DMS153 treated with DMSO at 0.1 percent for 48 hours (cell line): Measurements from ENCODE around the gene OR52B2.

Source experiments
- DNase-seq: peaks from one replicate; lab custom pipeline; 2025; ENCODE audit not compliant: unreplicated experiment; lab: John Stamatoyannopoulos, UW

The OR52B2 gene

DNA sequence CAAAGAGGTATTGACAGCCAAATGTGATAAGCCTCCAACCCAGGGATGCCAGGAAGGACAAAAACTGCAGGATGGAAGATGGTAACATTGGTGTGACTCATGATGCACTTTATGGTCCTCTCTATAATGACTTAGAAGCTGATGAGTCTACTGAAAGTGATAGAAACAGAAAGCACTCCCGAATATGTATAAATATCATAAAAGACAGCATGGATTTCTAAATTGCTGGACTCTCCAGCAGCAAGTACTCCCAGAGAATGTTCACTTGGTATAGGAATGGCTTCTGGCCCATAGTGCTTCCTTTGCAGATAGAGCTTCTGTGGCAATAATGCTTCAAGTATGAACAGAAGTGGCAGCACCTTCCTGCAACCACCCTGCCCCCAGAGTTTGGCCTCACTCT lies at the start of gene OR52B2:
Gene OR52B2 (minus strand): TSS at position 101 of the 400 bp plus-strand sequence. CDS start 0 bp downstream, at position 101.
- no peak for DNase-seq

DNA sequence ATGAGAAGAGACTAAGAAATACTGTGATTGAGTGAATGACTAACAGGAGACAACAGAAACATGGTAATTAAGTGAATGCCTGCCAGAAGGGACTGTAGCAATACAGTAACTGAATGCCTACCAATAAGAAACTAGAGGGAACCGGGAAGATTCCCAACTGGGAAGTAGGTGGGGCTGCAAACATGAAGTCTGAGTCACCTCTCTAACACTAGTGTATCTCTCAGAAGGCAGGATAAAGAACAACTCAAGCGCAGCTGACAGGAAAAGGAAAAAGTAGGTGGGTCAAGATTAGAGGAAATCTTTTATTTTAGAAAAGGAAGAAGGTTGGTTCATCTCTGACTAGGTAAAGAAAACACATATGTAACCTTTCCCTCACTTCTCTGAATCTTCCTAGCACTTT lies 49.2 kb upstream of the OR52B2 start:
- no peak for DNase-seq

DNA sequence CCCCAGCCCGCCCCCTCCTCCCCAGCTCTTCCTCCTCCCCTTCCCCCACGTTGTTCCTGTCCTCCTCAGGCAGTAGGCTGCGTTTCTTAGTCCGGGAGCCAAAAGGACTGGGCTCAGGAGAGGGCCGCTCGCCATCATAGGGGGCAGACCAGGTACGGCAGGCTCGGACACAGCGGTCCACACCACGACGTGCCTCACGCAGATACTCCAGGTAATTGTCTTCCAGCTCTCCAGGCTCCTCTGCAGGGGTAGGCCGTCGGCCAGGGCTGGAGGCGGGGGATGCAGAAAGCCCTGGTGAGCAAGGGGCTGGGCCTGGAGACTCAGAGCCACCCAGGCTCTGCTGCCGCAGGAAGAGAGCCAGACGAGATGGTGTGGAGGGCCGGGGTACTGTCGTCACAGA lies 47.6 kb upstream of the OR52B2 start:
- DNase-seq: no peak

DNA sequence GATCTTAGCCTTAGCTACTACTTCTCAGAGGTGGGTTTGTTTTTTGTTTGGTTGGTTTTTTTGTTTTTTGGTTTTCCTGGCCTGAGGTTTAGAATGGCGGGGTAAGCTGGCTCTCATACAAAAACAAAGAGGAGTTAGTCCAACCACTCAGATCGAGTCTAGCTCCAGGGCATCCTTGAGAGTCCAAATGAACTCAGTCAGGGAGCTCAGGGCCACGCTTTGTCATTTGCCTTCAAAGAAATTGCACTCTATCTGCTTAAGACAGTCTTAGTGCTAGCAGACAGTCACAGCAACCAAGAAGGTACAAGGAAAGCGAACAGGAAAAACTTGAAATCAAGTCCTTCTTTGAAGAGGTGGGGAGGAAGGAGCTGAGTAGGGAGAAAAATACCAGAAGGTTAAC lies 46.4 kb upstream of the OR52B2 start:
- DNase-seq: no peak

DNA sequence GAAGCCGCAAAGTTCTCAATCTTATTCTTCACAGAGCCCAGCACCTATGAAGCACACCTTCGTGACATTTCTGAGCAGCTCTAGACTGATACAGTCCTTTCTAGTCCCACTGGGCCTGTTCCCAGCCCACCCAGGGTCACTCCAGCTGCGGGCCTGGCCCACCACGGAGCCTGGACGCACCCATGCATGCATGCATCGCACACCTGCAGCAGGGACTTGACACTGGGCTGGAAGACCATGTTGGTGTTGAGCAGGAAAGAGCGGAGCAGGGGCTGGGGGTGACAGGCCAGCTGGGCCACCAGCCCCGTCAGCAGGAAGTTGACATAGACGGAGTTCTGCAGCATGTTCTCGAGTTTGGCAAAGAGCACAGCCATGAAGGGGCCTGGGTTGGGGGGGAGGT lies 44.4 kb upstream of the OR52B2 start:
- DNase-seq: no peak

DNA sequence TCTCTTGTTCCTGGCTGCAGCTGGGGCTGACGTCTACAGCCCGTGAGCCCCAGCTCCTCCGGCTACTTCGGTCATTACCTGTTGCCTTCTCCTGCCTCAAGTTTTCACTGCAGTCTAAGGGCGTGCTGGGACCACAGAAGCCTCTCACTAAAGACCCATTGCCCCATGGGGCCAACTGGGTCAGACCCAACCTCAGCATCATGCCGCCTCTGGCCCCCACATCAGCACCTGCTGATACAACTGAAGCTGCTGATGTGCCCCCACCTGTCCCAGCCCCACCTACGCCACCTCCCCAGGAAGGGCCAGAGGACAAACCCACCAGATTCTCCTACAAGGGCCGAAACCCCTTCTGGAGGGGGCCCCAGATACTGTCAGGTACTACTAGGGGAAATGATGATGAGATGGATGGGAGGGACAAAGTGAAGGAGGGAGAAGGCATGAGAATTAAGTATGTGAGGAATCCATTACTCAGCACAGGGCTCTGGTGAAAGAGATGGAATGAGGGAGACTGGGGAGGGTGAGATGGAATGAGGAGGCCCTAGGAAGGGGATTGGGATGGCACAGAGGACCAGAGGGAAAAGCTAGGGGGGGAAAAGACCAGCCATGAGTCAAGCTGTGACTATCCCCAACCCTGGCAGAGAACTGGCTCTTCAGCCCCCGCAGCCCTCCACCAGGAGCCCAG lies 40.3 kb upstream of the OR52B2 start:
- DNase-seq: no peak

DNA sequence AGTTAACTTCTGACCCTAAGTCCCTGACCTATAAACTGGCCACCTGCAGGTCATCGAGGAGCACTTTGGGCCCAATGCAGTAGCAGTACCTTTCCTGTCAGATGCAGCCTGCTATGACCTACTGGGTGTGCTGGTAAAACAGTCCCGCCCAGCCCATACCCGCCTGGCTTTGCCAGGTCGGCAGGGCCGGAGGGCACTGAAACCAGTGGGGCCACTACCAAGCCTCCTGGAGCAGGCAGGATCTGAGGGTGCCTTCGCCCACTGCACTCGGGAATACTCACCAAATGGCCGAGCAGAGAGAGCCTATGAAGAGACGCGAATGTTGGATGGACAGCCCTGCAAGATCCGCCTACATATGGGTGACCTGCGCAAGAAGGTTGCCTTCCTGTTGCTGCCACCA lies 39.7 kb upstream of the OR52B2 start:
- no peak for DNase-seq

DNA sequence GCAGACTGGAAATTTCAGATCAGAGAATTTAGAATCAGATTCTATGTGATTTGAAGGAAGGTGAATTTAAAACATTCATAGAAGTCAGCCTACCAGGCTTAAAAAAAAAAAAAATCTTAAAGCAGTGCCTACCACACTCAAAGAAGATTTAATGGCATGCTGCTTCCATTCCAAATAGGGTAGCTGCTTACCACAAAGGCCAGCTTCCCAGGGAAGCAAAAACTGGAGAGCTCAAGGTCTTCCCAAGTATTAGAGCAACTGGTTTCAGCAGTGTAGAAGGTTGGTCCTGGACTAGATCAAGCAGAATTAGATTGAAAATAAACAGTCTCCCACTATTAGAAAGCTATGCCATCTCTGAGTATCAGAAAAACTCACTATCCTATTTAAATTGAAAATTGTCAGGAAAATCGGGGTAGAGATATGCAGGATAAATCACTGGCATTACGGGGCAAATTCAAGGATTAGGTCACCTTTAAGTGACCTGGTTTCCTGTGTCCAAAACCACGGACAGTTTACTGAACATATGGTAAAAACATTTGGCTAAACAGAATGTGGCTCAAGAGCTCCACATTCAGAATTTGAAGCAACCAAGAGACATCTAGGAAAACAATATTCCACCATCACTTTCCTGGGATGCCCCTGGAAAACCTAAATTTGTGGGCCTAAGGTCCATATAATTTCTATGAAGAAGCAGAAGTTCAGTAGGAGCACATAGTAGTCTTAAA lies 36.5 kb upstream of the OR52B2 start:
- DNase-seq: no peak

DNA sequence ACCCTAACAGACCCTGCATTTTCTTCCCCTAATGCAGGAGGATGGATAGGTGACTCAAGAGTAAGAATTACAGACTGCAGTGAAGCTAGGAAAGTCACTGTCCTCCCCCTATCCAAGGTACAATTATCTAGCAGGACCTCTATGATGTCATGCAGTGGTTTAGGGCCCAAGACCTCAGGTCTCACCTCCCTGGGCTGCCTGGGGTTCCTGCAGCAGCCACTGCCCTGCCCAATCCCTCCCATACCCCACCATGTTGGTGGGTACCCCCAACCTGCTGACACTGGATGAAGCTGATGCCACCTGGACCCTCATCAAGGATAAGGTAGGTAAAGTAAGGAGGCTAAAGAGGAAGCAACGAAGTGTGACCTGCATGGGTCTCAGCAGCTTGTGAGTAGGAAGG lies 35.2 kb upstream of the OR52B2 start, which contains the start of gene C11orf42:
Gene C11orf42 (plus strand): TSS at position 192 of the 400 bp plus-strand sequence. CDS start 59 bp downstream, at position 251.
- DNase-seq: no peak

DNA sequence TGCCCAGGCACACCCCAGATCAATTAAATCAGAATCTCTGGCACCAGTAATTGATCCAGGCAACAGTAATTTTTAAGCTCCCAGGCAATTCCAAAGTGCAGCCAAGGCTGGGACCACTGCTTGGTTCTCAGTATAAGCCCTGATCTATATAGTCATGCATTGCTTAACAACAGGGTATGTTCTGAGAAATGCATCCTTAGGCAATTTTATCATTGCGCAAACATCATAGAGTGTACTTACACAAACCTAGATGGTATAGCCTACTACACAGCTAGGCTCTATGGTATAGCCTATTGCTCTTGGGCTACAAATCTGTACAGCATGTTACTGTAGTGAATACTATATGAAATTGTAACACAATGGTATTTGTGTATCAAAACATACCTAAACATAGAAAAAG lies 34.6 kb upstream of the OR52B2 start:
- DNase-seq: no peak

DNA sequence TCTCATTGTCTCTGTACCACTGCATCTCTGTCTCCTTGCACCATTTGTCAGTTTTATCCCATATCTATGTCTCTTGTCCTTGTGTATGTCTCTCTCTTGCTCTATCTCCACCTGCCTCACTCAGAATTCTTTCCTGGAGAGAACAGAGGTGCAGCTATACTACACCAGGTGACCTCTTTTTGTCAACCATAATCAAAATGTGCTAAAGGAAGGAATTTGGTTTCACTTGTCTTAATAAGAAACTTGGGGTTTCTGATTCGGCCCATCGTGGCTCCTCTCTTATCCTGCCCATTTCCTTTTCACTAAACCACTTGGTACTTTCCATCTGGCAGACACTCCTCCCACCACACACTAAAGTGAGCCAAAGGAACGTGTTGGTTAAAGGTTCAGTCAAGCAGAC lies 33.2 kb upstream of the OR52B2 start:
- no peak for DNase-seq

DNA sequence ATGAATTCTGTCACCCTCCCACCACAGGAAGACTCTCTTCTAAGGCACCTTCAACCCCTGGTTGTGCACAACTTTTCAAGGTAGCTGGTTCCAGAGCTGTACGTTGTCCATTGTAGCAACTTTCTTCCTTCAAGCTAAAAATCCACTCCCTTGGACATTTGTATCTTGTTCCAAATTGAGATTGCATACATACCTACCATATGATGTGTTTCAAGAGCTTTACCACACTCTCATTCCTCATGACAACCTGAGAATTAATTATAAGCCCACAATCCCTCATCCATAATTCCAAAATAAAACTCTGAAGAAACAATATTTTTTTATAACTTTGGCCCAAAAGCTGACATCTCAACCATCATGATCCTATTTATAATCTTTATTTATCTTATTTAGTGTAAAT lies 31.9 kb upstream of the OR52B2 start:
- no peak for DNase-seq

DNA sequence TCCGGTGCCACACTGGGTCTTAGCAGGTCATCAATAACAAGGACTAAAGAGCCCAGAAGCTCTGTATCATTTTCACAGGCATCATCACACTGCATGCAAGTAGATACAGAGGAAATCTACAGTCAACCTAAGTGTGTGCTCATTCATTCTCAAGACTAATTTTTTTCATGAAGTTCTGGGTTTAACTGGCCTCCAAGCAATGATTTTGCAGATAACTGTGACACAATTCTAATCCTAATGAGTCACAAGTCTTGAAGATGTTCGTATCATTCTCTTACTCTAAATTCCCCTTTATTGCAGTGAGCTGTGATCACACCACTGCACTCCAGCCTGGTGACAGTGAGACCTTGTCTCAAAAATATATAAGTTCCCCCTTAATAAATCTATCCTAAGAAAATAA lies 31.4 kb upstream of the OR52B2 start:
- no peak for DNase-seq

DNA sequence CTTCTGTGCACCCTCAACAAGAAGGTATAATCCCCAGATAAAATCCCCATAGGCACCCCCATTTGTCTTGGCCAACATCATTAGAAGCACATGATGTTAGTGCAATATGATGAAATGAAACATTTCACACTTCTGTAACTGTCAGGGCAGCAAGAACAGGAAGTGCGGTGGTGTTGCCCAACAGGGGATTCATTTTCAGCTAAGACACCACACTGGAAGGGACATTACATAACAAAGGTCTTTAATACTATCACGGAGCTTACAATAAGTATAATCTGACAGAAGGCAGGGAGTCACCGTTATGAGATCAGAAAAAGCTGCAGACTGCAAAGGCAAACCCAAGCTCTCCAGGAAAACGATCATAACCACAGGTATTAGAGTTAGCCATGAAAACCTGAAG lies 30.8 kb upstream of the OR52B2 start:
- DNase-seq: no peak

DNA sequence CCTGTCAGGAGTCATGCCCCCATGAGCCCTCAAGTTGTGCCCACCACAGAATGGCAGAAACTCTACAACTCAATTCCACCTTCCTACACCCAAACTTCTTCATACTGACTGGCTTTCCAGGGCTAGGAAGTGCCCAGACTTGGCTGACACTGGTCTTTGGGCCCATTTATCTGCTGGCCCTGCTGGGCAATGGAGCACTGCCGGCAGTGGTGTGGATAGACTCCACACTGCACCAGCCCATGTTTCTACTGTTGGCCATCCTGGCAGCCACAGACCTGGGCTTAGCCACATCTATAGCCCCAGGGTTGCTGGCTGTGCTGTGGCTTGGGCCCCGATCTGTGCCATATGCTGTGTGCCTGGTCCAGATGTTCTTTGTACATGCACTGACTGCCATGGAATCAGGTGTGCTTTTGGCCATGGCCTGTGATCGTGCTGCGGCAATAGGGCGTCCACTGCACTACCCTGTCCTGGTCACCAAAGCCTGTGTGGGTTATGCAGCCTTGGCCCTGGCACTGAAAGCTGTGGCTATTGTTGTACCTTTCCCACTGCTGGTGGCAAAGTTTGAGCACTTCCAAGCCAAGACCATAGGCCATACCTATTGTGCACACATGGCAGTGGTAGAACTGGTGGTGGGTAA lies 29.2 kb upstream of the OR52B2 start, which contains the start of gene OR52W1:
Gene OR52W1 (plus strand): TSS at position 51 of the 637 bp plus-strand sequence. CDS start 0 bp downstream, at position 51.
- DNase-seq: no peak

DNA sequence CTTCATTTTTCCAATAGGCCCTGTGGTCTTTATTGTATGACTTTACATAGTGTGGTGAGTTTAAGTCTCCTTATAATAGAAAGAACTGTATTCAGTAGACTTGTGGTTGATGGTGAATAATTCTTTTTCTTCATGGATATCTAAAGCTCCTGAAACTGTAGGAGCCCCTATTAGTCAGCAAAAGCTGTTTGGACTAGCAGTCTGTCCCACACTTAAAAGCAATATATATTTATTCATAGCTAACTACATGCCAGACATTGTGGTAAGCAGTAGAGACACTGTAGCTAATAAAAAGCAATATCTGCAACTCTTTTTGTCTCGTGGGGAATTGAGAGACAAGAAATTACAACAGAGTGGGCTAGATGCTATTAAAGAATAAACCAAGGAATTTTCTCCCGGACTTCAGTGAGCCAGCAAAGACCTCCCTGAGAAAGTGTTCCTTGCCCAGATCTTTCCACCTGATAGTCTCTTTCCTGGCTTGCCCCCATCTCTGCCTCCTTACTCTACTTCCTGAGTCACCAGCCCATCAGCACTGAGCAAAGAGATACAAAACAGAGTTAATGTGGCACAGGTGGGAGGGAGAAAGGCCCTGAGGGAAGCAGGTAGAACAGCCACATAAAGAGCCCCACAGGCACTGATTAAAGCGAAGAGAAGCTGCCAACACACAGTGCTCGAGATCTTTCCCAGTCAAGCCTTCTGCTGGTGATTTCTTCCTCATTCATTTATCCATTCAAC lies 27.5 kb upstream of the OR52B2 start:
- no peak for DNase-seq

DNA sequence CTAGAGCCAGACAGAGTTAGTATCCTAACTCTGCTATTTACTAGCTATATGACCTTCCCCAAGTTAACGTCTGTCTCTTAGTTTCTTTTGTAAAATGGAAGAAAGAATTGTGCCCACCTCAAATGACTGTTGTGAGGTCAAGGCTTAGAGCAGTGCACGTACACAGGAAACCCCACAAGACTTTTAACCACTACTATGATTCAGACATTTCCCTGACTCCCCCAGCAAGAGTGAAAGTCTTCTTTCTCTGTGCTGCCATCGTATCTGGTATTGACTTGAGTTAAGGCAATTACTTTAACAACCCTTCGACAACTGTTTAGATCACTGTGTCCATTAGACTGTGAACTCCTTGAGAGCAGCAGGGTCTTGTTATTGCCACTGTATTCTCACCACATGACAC lies 26.3 kb upstream of the OR52B2 start:
- DNase-seq: no peak

DNA sequence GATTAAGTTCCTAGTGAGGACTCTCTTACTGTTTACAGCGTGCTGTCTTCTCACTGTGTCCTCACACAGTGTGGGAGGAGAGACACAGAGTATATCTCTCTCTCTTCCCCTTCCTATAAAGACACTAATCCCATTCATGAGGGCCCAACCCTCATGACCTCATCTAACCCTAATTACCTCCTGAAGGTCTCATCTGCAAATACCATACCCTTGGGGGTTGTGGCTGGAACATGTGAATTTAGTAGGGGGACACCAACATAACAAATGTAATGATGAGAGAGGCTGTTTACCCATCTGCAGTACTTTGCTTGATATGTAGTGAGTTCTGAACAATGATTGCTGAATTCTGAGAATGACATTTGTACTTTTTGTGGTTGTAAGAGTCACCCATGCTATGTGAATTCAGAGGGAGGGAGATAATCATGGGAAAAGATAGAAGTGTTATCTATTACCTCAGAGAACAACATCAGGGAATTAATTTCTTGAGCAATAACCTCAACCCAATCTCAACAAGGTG lies 24.0 kb upstream of the OR52B2 start:
- no peak for DNase-seq

DNA sequence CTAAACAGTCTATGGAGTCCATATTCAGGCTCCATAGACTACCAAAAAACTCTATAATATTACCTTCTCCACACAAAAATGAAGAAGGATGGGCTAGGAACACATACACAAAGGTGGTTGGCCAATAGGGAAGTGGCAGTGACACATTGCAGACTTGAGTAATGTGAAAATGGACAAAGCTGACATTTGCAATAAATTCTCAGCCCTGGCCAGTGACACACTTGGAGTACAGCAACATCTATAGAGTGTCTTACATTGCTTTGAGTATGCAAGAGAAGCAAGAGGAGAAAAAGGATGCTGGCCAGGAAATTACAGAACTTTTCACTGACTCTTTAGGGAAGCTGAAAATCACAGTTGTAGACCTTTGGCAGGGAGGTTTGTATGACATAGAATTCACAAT lies 21.6 kb upstream of the OR52B2 start:
- no peak for DNase-seq

DNA sequence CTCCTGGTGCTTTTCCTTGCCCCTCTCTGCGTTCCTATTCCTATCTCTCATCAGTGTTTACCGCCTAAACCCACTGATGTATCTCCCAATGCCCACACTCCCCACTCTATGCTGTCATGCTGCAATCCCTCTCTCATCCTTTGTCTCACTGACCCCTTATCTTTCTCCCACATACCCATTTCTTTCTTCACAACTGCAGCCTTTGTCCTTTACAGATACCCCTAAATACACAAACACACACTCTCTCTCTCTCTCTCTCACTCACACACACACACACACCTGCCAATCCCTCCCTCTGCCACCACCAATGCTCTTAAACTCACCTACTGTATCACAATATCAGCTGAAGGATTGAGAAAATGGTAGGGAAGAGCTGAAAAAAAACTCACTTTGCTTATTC lies 5.3 kb upstream of the OR52B2 start:
- DNase-seq: no peak
